Osteocyte (in vitro differentiated cells): Measurements from ENCODE around the gene RPRML. TPM values are rescaled to one million over a fixed set of nuclear protein-coding genes. Genes with fewer than 3 reads are reported as not detected.

Experiments used
- DNase-seq: peaks from one replicate; pipeline ENCODE4 v3.0.0; 2021; ENCODE audit warnings: mixed read lengths; ENCODE audit not compliant: unreplicated experiment; ENCODE audit errors: extremely low spot score
- H3K27ac Mint-ChIP-seq: one replicate; pipeline ENCODE4 v1.8.0; 2021; ENCODE audit warnings: mild to moderate bottlenecking, mixed read lengths; ENCODE audit not compliant: unreplicated experiment
- H3K27me3 Mint-ChIP-seq: one replicate; pipeline ENCODE4 v1.8.0; 2021; ENCODE audit warnings: mixed read lengths; ENCODE audit not compliant: unreplicated experiment
- H3K36me3 Mint-ChIP-seq: one replicate; pipeline ENCODE4 v1.8.0; 2021; ENCODE audit warnings: mixed read lengths; ENCODE audit not compliant: unreplicated experiment
- H3K4me1 Mint-ChIP-seq: one replicate; pipeline ENCODE4 v1.8.0; 2021; ENCODE audit warnings: mixed read lengths; ENCODE audit not compliant: unreplicated experiment
- H3K4me3 Mint-ChIP-seq: one replicate; pipeline ENCODE4 v1.8.0; 2021; ENCODE audit warnings: mild to moderate bottlenecking, moderate library complexity, mixed read lengths; ENCODE audit not compliant: unreplicated experiment
- H3K9me3 Mint-ChIP-seq: one replicate; pipeline ENCODE4 v1.8.0; 2021; ENCODE audit warnings: mixed read lengths; ENCODE audit not compliant: unreplicated experiment
- CTCF ChIP-seq: fragments of 200-600 bp; sonication (generic); IDR thresholded peaks from 2 replicates; pipeline ENCODE4 v1.5.0; 2021; ENCODE audit warnings: antibody characterized with exemption, mild to moderate bottlenecking, moderate library complexity
- total RNA-seq: library from RNA; stranded (reverse); gene quantifications from 2 replicates; pipeline ENCODE4 v1.2.1, GENCODE V29; 2021

Gene RPRML
- total RNA-seq, 1 donor from 2014 or later, result not detected

GRCh38 chr17:46968896-46969295, 10.2 kb downstream of the RPRML start:
- no peak for DNase-seq
- no peak overlapping the region for H3K4me3 Mint-ChIP-seq
- no peaks in the 10 kb centered on the region for H3K9me3 Mint-ChIP-seq
- H3K4me1 Mint-ChIP-seq, result no peaks in the 10 kb centered on the region
- H3K27ac Mint-ChIP-seq, result no peak overlapping the region
- TF ChIP-seq CTCF, result no peak
- H3K27me3 Mint-ChIP-seq, result peaks cover 59% of the 10 kb centered on the region
- no peaks in the 10 kb centered on the region for H3K36me3 Mint-ChIP-seq

DNA sequence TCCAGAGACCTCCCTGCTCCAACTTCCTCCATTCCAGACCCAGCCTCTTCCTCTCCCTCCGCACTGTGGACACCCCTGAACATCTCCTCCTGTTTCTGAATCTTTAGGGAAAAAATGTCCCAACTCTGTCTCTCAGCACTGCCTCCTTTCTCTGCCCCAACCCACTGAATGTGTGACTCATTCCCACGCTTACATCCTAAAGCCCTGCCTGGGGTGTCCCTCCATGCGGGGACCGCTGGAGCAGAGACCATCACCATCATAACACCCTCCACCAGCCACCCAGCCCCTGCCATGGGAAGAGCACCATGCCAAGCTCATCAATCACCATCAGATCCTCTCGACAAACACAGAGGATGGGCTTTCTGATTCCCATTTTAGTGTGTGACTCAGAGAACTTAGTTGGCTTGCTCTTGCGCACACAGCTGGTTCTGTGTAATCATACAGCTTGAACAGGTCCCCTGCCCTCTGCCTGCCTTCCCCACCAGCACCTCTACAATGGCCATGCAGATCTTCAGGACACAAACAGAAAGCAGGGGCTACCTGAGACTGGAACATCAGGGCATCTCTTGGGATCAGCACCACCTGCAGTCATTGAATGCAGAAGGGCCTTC, 10.7 kb downstream of the RPRML start:
- Mint-ChIP-seq H3K27me3 (peaks cover 54% of the 10 kb centered on the region), H3K36me3 (no peaks in the 10 kb centered on the region), H3K4me1 (no peaks in the 10 kb centered on the region), H3K27ac (no peak overlapping the region), H3K4me3 (no peak overlapping the region), H3K9me3 (no peaks in the 10 kb centered on the region)
- no peak for TF ChIP-seq CTCF
- no peak for DNase-seq

GRCh38 chr17:46964315-46965265, 14.5 kb downstream of the RPRML start:
- no peak overlapping the region for H3K27ac Mint-ChIP-seq
- H3K27me3 Mint-ChIP-seq, result peaks cover 54% of the 10 kb centered on the region
- H3K36me3 Mint-ChIP-seq, result no peaks in the 10 kb centered on the region
- DNase-seq, result no peak
- H3K4me1 Mint-ChIP-seq, result no peaks in the 10 kb centered on the region
- no peak for TF ChIP-seq CTCF
- H3K9me3 Mint-ChIP-seq, result no peaks in the 10 kb centered on the region
- H3K4me3 Mint-ChIP-seq, result no peak overlapping the region

DNA sequence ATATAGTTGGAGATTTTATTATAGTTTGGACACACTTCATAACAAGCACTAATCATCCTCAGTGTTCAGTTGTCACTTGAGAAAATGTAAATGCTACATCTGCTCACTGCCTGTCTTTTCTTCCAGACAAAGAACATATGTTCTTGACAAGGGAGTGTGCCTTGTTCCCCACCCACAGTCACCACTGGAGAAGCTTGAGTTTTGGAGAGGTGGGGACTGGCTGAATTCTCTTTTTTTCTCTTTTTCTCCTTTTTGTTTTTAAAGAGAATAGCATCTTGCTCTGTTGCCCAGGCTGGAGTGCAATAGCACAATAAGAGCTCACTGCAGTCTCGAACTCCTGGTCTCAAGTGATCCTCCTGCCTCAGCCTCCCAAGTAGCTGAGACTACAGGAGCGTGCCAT, 15.5 kb downstream of the RPRML start:
- no peaks in the 10 kb centered on the region for H3K36me3 Mint-ChIP-seq
- H3K4me1 Mint-ChIP-seq, result no peaks in the 10 kb centered on the region
- no peak for DNase-seq
- H3K4me3 Mint-ChIP-seq, result no peak overlapping the region
- H3K9me3 Mint-ChIP-seq, result no peaks in the 10 kb centered on the region
- TF ChIP-seq CTCF, result no peak
- H3K27me3 Mint-ChIP-seq, result peaks cover 60% of the 10 kb centered on the region
- no peak overlapping the region for H3K27ac Mint-ChIP-seq

GRCh38 chr17:46962374-46962790, 16.7 kb downstream of the RPRML start:
- no peaks in the 10 kb centered on the region for H3K4me1 Mint-ChIP-seq
- no peaks in the 10 kb centered on the region for H3K36me3 Mint-ChIP-seq
- TF ChIP-seq CTCF, result no peak
- H3K27me3 Mint-ChIP-seq, result peaks cover 58% of the 10 kb centered on the region
- no peak for DNase-seq
- no peaks in the 10 kb centered on the region for H3K9me3 Mint-ChIP-seq
- no peak overlapping the region for H3K27ac Mint-ChIP-seq
- no peak overlapping the region for H3K4me3 Mint-ChIP-seq
